ENCODE data around the gene LIMCH1. TPM values are rescaled to one million over a fixed set of nuclear protein-coding genes. Genes with fewer than 3 reads are reported as not detected.

Gene LIMCH1
- total RNA-seq, 1 donor from 2014 or later = 95.9 TPM

- no peak for DNase-seq (ENCODE audit: low spot score)
These were observed 5.6 kb upstream of the LIMCH1 start for GRCh38 chr4:41532336-41532735.

- DNase-seq (ENCODE audit: low spot score) = no peak
These were observed 5.1 kb upstream of the LIMCH1 start for GRCh38 chr4:41532882-41533281.

GRCh38 chr4:41533680-41534079 lies 4.3 kb upstream of the LIMCH1 start:
- no peak for DNase-seq (ENCODE audit: low spot score)

GRCh38 chr4:41534404-41534803 lies 3.6 kb upstream of the LIMCH1 start:
- no peak for DNase-seq (ENCODE audit: low spot score)

GRCh38 chr4:41535911-41536371 lies 2.0 kb upstream of the LIMCH1 start:
- DNase-seq (ENCODE audit: low spot score) = no peak

- no peak for DNase-seq (ENCODE audit: low spot score)
These were observed 566 bp upstream of the LIMCH1 start for GRCh38 chr4:41537292-41537890.

- no peak for DNase-seq (ENCODE audit: low spot score)
These were observed 1.0 kb downstream of the LIMCH1 start for GRCh38 chr4:41538887-41539498.

- no peak for DNase-seq (ENCODE audit: low spot score)
These were observed 1.8 kb downstream of the LIMCH1 start for GRCh38 chr4:41539711-41540110.

GRCh38 chr4:41540687-41541086 lies 2.7 kb downstream of the LIMCH1 start:
- no peak for DNase-seq (ENCODE audit: low spot score)

- DNase-seq (ENCODE audit: low spot score) = no peak
These were observed 3.7 kb downstream of the LIMCH1 start for GRCh38 chr4:41541687-41542094.

GRCh38 chr4:41542526-41543275 lies 4.7 kb downstream of the LIMCH1 start:
- no peak for DNase-seq (ENCODE audit: low spot score)

GRCh38 chr4:41545238-41545637 lies 7.3 kb downstream of the LIMCH1 start:
- no peak for DNase-seq (ENCODE audit: low spot score)

GRCh38 chr4:41546638-41547037 lies 8.7 kb downstream of the LIMCH1 start:
- no peak for DNase-seq (ENCODE audit: low spot score)

GRCh38 chr4:41548305-41548880 lies 10.4 kb downstream of the LIMCH1 start:
- no peak for DNase-seq (ENCODE audit: low spot score)

GRCh38 chr4:41549478-41549877 lies 11.5 kb downstream of the LIMCH1 start:
- no peak for DNase-seq (ENCODE audit: low spot score)

- DNase-seq (ENCODE audit: low spot score) = no peak
These were observed 12.4 kb downstream of the LIMCH1 start for GRCh38 chr4:41550308-41550707.

GRCh38 chr4:41551536-41551935 lies 13.6 kb downstream of the LIMCH1 start:
- DNase-seq (ENCODE audit: low spot score) = no peak

- no peak for DNase-seq (ENCODE audit: low spot score)
These were observed 16.9 kb downstream of the LIMCH1 start for GRCh38 chr4:41554905-41555304.

GRCh38 chr4:41556526-41556925 lies 18.6 kb downstream of the LIMCH1 start:
- DNase-seq (ENCODE audit: low spot score) = no peak

GRCh38 chr4:41559940-41560516 lies 22.1 kb downstream of the LIMCH1 start:
- no peak for DNase-seq (ENCODE audit: low spot score)

- DNase-seq (ENCODE audit: low spot score) = no peak
These were observed 23.3 kb downstream of the LIMCH1 start for GRCh38 chr4:41561244-41561643.

GRCh38 chr4:41567186-41567585 lies 29.2 kb downstream of the LIMCH1 start:
- no peak for DNase-seq (ENCODE audit: low spot score)

Data from ureter (tissue), 1 donor.